Caco-2 (cell line): ENCODE data around the gene PFKFB1. TPM values are rescaled to one million over a fixed set of nuclear protein-coding genes. Genes with fewer than 3 reads are reported as not detected.

ENCODE experiments used
- BruUV-seq: library from RNA; stranded (reverse); fragments of 400-500 nt; replicated peaks from 2 replicates; lab custom pipeline; 2021; lab: Mats Ljungman, UMichigan
- CTCF ChIA-PET: fragments of 300-600 bp; sonication (Branson Sonifier 250); formaldehyde crosslinking; loops from one replicate; lab custom pipeline; 2022; ENCODE audit warnings: antibody characterized with exemption; lab: Charles Lee
- POLR2A ChIA-PET: fragments of 300-600 bp; sonication (Branson Sonifier 250); formaldehyde crosslinking; loops from one replicate; lab custom pipeline; 2022; ENCODE audit warnings: antibody characterized with exemption; lab: Charles Lee
- DNase-seq, 2 experiments: peaks; one replicate each; pipeline versions ENCODE4 v3.0.0 to v3.0.0-alpha.2; 2020 to 2022
- H3K27me3 ChIP-seq: replicated peaks from 2 replicates; pipeline ENCODE4 v1.6.0; 2011; ENCODE audit warnings: low read length; ENCODE audit not compliant: control insufficient read depth, insufficient read depth
- H3K36me3 ChIP-seq: 2 replicates; pipeline ENCODE4 v1.5.1; 2011; ENCODE audit warnings: low read length; ENCODE audit not compliant: control insufficient read depth, insufficient read depth
- H3K4me1 ChIP-seq: fragments of 250-450 bp; sonication (Bioruptor Pico); 2 replicates; pipeline ENCODE4 v1.5.1; 2020; ENCODE audit warnings: mild to moderate bottlenecking
- H3K4me3 ChIP-seq: 2 replicates; pipeline ENCODE4 v1.5.1; 2011; ENCODE audit warnings: low read depth, mild to moderate bottlenecking, control low read depth, low read length
- H3K9me3 ChIP-seq: fragments of 250-450 bp; sonication (Bioruptor Pico); 2 replicates; pipeline ENCODE4 v1.5.1; 2020; ENCODE audit warnings: mild to moderate bottlenecking, moderate library complexity
- H3K27ac Mint-ChIP-seq: one replicate; pipeline ENCODE4 v1.8.0; 2022; ENCODE audit warnings: mixed read lengths; ENCODE audit not compliant: unreplicated experiment
- H3K27me3 Mint-ChIP-seq: one replicate; pipeline ENCODE4 v1.8.0; 2022; ENCODE audit warnings: mixed read lengths; ENCODE audit not compliant: insufficient read depth, unreplicated experiment
- H3K36me3 Mint-ChIP-seq: one replicate; pipeline ENCODE4 v1.8.0; 2022; ENCODE audit warnings: mild to moderate bottlenecking, mixed read lengths; ENCODE audit not compliant: insufficient read depth, unreplicated experiment
- H3K4me1 Mint-ChIP-seq: one replicate; pipeline ENCODE4 v1.8.0; 2022; ENCODE audit warnings: low read depth, mixed read lengths; ENCODE audit not compliant: unreplicated experiment
- H3K4me3 Mint-ChIP-seq: one replicate; pipeline ENCODE4 v1.8.0; 2022; ENCODE audit warnings: mild to moderate bottlenecking, moderate library complexity, mixed read lengths; ENCODE audit not compliant: unreplicated experiment
- H3K9me3 Mint-ChIP-seq: one replicate; pipeline ENCODE4 v1.8.0; 2022; ENCODE audit warnings: mixed read lengths; ENCODE audit not compliant: unreplicated experiment
- CTCF ChIP-seq, 2 experiments: fragments of 200-600 bp in 1 of 2; IDR thresholded peaks; 1 replicate in 1 of 2; 2 replicates in 1 of 2; pipeline versions ENCODE4 v1.5.1 to v1.8.0; 2011 to 2022; ENCODE audit warnings: antibody characterized with exemption in 1 of 2, control low read depth in 1 of 2, inconsistent platforms in 1 of 2, low read depth in 1 of 2, low read length in 1 of 2, mild to moderate bottlenecking in 1 of 2, moderate library complexity in 1 of 2; ENCODE audit not compliant: insufficient read depth in 1 of 2, severe bottlenecking in 1 of 2, unreplicated experiment in 1 of 2
- intact Hi-C: fragments of 100-400 bp; cut with micrococcal nuclease; formaldehyde crosslinking; loops from one replicate; pipeline ENCODE4 v1.10.0; 2022; ENCODE audit not compliant: unreplicated experiment
- total RNA-seq: library from RNA; stranded (reverse); gene quantifications from 2 replicates; pipeline ENCODE4 v1.2.3, GENCODE V29; 2022

The PFKFB1 gene
- total RNA-seq, 1 experiment from 2014 or later = not detected

GRCh38 chrX:54926978-54927377, 67.0 kb downstream of the PFKFB1 start:
- no TSS peak for BruUV-seq
- Histone ChIP-seq H3K36me3 (no peaks in the 10 kb centered on the region), H3K9me3 (no peaks in the 10 kb centered on the region), H3K4me1 (no peaks in the 10 kb centered on the region), H3K4me3 (no peak overlapping the region), H3K27me3 (no peaks in the 10 kb centered on the region)
- TF ChIP-seq CTCF (IDR thresholded peaks at IDR 0.05; ENCODE audit: insufficient read depth in 1 of 2, low read depth in 1 of 2, low read length in 1 of 2, severe bottlenecking in 1 of 2, unreplicated experiment in 1 of 2) = no peak
- Mint-ChIP-seq H3K27me3 (no peaks in the 10 kb centered on the region), H3K27ac (no peak overlapping the region), H3K36me3 (no peaks in the 10 kb centered on the region), H3K4me1 (no peaks in the 10 kb centered on the region), H3K4me3 (no peak overlapping the region), H3K9me3 (no peaks in the 10 kb centered on the region)
- ChIA-PET POLR2A (no interaction called here), CTCF (no interaction called here)
- intact Hi-C loops = no loop called here
- no peak for DNase-seq

GRCh38 chrX:54923376-54923775, 70.6 kb downstream of the PFKFB1 start:
- BruUV-seq = no TSS peak
- Mint-ChIP-seq H3K4me1 (no peaks in the 10 kb centered on the region), H3K27me3 (peaks cover 7% of the 10 kb centered on the region), H3K9me3 (peaks cover 10% of the 10 kb centered on the region), H3K27ac (no peak overlapping the region), H3K36me3 (no peaks in the 10 kb centered on the region), H3K4me3 (no peak overlapping the region)
- ChIA-PET CTCF (no interaction called here), POLR2A (no interaction called here)
- no peaks in the 10 kb centered on the region for H3K4me1 ChIP-seq
- no peaks in the 10 kb centered on the region for H3K36me3 ChIP-seq
- no peak for TF ChIP-seq CTCF (IDR thresholded peaks at IDR 0.05; ENCODE audit: insufficient read depth in 1 of 2, low read depth in 1 of 2, low read length in 1 of 2, severe bottlenecking in 1 of 2, unreplicated experiment in 1 of 2)
- no peaks in the 10 kb centered on the region for H3K27me3 ChIP-seq
- no peak overlapping the region for H3K4me3 ChIP-seq
- DNase-seq = no peak
- intact Hi-C loops = no loop called here
- H3K9me3 ChIP-seq = no peaks in the 10 kb centered on the region

GRCh38 chrX:54922547-54922946, 71.4 kb downstream of the PFKFB1 start:
- DNase-seq = no peak
- Histone ChIP-seq H3K4me1 (no peaks in the 10 kb centered on the region), H3K4me3 (no peak overlapping the region), H3K9me3 (no peaks in the 10 kb centered on the region), H3K27me3 (no peaks in the 10 kb centered on the region), H3K36me3 (no peaks in the 10 kb centered on the region)
- no peak overlapping the region for H3K27ac Mint-ChIP-seq
- CTCF ChIA-PET = no interaction called here
- no TSS peak for BruUV-seq
- POLR2A ChIA-PET = no interaction called here
- peaks cover 7% of the 10 kb centered on the region for H3K27me3 Mint-ChIP-seq
- no peak for TF ChIP-seq CTCF (IDR thresholded peaks at IDR 0.05; ENCODE audit: insufficient read depth in 1 of 2, low read depth in 1 of 2, low read length in 1 of 2, severe bottlenecking in 1 of 2, unreplicated experiment in 1 of 2)
- no peaks in the 10 kb centered on the region for H3K36me3 Mint-ChIP-seq
- no peaks in the 10 kb centered on the region for H3K4me1 Mint-ChIP-seq
- intact Hi-C loops = no loop called here
- H3K9me3 Mint-ChIP-seq = peaks cover 10% of the 10 kb centered on the region
- H3K4me3 Mint-ChIP-seq = no peak overlapping the region
